ENCODE results near the gene ST3GAL4. TPM values are rescaled to one million over a fixed set of nuclear protein-coding genes. Genes with fewer than 3 reads are reported as not detected.

Gene ST3GAL4
- total RNA-seq, 1 donor from 2014 or later = 45.1 TPM

GRCh38 chr11:126422446-126422845 lies 67.0 kb downstream of the ST3GAL4 start:
- ATAC-seq (no peak), DNase-seq (ENCODE audit: missing footprints) (no peak)
- intact Hi-C loops (cut with DNase I) = no loop called here

DNA sequence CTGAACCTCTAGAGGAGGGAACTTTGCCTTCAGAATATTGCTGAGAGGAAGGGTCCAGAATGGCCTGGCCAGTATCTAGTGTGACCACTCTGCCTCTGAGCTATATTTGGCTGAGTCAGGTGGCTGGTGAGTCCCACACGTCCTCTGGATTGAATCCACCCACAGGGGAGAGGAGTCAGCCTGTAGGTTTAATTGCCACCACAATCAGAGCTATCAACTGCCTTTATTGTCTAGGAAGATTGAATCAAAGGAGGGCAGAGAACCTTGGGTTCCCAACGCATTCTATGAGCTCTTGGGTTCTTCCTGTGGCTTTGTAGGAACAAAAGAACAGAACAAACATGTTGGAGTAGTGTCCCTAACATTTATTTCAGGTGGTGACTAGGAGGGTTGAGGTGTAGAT lies 67.7 kb downstream of the ST3GAL4 start:
- DNase-seq (ENCODE audit: missing footprints) (no peak), ATAC-seq (no peak)
- intact Hi-C loops (cut with DNase I) = no loop called here

DNA sequence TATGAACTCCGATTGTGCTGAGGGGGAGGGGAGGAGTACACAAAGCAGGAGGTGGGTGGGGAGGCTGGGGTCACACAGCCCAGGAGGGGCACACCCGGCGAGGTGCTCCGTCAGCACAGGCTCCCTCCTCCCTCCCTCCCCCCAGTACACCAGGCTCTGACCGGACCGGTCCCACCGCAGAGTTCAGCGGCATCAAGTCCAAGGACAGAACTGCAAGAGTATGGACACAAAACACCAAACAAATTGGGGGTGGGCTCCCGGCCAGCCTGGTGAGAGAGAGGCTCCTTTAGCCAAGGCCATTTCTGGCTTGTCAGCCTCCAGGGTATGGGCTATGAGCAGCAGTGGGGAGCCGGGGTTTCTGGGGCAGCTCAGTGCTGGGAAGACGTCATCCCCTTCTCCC lies 68.3 kb downstream of the ST3GAL4 start:
- intact Hi-C loops (cut with DNase I) = no loop called here
- DNase-seq (ENCODE audit: missing footprints) = no peak
- no peak for ATAC-seq

DNA sequence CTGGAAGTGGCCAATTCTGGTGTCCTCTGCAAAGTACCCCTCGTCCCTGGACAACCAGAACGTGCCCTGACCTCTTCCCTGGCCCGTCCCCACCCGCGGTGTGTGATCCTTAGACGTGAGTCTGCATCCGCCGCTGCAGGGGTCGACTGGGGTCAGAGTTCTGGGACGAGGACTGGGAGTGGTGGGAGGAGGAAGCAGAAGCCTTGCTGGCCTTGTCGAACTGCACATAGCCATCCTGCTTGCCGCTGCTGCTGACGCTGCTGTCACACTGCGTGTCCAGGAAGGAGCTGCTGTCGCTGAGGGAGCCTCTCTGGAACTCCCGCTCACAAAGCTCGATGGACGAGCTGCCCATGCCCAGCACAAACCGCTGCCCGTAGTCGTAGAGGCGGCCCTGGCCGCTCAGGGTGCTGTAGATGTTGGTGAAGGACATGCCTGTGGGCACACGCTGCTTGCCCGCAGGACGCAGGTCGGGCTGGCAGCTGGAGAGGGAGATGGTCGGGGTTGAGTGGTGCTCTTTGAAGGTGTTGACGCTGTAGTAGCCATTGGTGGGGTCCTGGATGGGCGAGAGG lies 69.1 kb downstream of the ST3GAL4 start:
- ATAC-seq (no peak), DNase-seq (ENCODE audit: missing footprints) (no peak)
- intact Hi-C loops (cut with DNase I) = no loop called here

DNA sequence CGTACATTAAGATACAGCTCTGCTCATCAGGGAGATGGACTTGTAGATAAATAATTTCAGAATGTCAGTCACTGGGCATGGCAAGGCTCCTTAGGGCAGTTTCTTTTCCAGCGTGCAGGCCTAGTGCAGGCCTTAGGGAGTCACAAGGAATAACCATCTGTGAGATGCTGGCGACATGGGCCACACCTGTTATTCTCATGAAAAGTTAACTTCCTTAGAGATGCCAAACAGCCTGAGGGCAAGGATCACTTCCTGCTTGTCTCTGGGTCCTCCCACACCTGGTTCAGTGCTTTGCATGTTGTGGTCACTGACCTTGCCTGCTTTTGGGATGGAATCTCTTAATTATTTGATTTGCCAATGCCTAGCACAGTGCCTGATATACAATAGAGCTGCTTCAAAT lies 70.6 kb downstream of the ST3GAL4 start:
- no peak for DNase-seq (ENCODE audit: missing footprints)
- intact Hi-C loops (cut with DNase I) = no loop called here

DNA sequence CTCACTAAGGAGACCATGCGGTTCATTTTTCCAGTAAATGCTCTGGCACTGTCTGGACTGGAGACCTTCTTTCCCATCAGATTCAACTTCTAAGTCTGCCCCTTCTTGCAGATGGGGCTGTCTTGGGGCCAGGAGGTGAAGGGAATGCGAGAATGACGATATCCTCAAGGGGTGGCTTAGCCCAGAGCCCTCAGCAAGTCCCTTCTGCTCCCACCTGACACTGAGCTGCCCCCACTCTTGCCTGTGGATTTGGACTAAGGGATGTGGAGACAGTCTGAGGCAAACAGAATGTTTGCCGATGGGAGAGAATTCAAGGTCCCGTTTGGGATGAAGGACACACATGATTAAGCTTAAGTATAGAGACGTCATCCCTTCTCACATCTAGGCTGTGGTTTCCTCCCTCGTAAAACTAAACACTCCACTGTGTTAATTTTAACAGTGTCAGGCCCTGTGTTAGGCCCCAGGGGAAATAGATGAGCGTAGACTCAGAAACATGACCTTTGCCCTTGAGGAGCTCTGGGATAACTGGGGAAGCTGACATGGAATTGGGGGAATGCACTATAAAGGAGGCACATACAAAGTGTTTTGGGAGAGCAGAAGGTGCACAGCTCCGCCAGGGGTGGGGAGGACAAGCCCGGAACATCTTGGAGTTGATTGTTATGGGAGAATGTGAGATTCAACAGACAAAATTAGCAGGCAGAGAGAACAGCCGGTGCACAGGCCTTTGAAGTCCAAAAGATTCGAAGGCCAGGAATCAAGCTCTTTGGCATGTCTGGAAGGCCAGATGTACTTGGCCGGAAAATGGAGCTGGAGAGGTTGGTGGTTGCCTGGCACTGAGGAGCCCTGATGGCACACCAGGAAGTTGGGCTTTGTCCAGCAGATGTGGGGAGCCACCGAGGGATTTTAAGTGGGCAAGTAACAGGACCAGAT lies 71.6 kb downstream of the ST3GAL4 start:
- intact Hi-C loops (cut with DNase I) = no loop called here
- DNase-seq (ENCODE audit: missing footprints) (no peak), ATAC-seq (peak; percentile 16)

More for the DNA sequence above, 70.6 kb downstream of the ST3GAL4 start:
- ATAC-seq = no peak

- ATAC-seq (no peak), DNase-seq (ENCODE audit: missing footprints) (no peak)
- intact Hi-C loops (cut with DNase I) = loop anchor here (10.0 kb wide), 1 partner anchor 226 kb away; no protein-coding TSS in a partner anchor
Observed at GRCh38 chr11:126430581-126431335, 75.3 kb downstream of the ST3GAL4 start.

GRCh38 chr11:126431401-126432064 lies 76.0 kb downstream of the ST3GAL4 start:
- DNase-seq (ENCODE audit: missing footprints) (no peak), ATAC-seq (peak; percentile 64)
- intact Hi-C loops (cut with DNase I) = loop anchor here (10.0 kb wide), 1 partner anchor 227 kb away; no protein-coding TSS in a partner anchor

- DNase-seq (ENCODE audit: missing footprints) (no peak), ATAC-seq (no peak)
- intact Hi-C loops (cut with DNase I) = loop anchor here (10.0 kb wide), 1 partner anchor 227 kb away; no protein-coding TSS in a partner anchor
Observed at GRCh38 chr11:126432065-126432461, 76.6 kb downstream of the ST3GAL4 start.

DNA sequence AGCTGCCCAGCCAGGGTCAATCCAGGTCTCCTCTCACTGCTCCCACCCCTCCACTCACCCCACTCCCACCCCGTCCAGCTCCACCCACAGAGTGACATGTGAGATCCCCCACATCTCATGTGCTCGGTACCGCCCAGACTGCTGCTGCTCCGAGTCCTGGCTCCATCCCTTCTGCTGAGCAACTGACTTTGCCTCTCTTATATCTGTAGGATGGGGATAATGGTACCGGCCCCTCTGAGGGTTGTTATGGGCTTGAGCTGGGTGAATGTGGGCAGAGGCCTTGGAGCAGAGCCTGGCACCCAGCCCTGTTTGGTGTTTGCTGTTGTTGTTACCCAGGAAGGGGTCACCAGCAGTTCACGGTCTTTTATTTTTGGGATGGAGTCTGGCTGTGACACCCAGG lies 77.0 kb downstream of the ST3GAL4 start:
- peak; percentile 18 for ATAC-seq
- DNase-seq (ENCODE audit: missing footprints) = no peak
- intact Hi-C loops (cut with DNase I) = loop anchor here (10.0 kb wide), 1 partner anchor 228 kb away; no protein-coding TSS in a partner anchor

DNA sequence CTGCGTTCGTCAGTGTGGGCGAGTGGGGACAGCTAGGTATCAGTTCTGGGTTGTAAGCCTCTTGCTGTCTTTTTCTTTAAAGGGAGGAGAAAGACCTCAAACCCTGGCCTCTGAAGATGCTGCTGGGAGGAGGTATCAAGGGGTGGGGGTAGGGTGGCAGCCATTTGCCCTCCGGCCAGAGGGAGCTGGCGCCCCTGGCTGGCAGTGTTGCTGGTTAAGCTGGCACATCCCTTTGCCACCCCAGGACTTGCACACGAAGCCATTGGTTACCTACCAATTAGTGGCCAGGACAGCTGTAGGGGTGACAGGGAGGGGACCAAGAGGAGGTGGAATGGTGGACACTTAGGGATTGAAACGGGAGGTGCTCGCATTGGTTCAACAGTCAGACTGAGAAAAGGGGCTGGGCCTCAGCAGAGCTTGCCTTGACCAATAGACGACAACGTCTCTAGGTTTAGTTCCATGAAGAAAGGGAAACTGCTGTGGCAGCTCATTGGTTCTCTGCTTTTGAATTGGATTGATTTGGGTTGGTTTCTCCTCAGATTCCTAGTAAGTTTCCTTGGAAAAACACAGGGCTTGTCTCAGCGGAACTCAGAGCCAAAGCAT lies 77.9 kb downstream of the ST3GAL4 start:
- no peak for DNase-seq (ENCODE audit: missing footprints)
- intact Hi-C loops (cut with DNase I) = loop anchor here (10.0 kb wide), 1 partner anchor 229 kb away; no protein-coding TSS in a partner anchor
- no peak for ATAC-seq

DNA sequence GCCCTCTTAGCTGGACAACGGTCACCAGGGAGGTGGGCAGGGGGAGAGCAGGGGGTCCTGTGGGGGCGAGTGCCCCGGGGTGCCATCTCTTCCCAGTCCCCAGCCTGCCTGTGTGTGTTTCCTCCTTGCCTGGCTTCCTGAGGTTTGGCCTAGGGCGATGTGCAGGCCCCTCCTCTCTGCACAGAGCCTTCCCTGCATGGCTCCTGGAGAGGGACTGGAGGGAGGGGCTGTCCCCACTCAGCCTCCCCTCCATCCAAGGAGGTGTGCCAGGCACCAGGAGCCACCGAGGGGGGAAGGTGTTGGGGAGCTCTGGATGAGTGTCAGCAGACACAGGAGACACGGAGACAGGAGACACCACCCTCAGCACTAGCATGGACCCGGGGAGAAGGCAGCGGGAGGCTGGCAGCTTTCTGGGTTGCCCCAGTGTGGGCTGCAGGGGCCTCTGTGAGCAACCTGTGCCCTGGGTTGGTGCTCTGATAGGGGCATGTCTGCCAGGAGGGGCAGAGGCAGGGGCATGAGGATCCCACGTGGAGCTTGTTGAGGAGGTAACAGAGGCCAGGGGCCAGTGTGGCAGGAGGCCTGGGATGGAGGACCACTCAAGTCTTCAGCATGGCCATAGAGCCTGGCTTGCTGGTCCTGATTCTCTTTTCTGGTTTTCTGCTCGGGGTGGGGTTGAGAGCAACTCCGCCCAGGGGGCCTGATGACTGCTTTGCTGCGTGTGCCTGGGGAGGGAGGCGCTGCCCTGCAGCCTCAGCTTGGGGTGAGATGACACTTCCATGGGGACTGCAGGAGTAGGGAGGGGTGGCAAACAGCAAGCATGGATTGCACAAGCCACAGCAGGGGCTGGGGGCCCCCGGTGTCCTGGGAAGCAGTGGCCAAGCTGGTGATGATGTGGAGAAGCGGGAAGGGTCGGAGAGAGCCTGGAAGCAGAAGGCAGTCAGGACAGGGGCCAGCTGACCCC lies 78.8 kb downstream of the ST3GAL4 start:
- no peak for DNase-seq (ENCODE audit: missing footprints)
- intact Hi-C loops (cut with DNase I) = loop anchor here (10.0 kb wide), 1 partner anchor 229 kb away; no protein-coding TSS in a partner anchor
- ATAC-seq = no peak

- DNase-seq (ENCODE audit: missing footprints) (no peak), ATAC-seq (no peak)
- intact Hi-C loops (cut with DNase I) = loop anchor here (5.0 to 10.0 kb wide), 2 partner anchors 88 to 230 kb away; no protein-coding TSS in a partner anchor
Observed at GRCh38 chr11:126434950-126435335, 79.5 kb downstream of the ST3GAL4 start.

DNA sequence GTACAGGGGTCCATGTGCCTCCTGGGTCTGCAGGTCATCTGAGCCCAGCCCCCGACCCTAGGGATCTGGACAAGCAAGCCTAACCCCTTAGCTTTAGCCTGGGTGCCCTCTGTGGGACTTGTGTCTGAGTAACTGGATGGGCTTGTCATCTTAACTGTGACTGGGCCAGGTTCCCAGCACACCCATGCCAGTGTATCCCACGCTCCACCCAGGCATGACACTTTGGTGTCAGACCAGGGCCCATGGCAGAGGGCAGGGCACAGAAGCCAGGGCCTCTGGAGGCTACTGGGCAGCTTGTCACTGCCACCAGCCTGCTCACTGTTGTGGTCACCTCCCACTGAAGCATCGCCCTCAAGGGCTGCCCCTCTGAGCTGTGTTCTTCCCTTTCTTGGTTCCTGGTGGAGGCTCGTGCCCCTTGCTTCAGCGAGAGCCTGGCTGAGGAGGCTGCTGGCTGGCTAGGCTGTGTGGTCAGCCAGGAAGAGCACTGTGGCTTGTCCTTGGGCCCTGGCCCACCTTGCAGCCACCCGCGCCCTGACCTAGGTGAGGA lies 80.8 kb downstream of the ST3GAL4 start:
- intact Hi-C loops (cut with DNase I) = loop anchor here (5.0 to 10.0 kb wide), 2 partner anchors 89 to 231 kb away; no protein-coding TSS in a partner anchor
- no peak for DNase-seq (ENCODE audit: missing footprints)
- ATAC-seq = peak; percentile 38

- DNase-seq (ENCODE audit: missing footprints) = no peak
- intact Hi-C loops (cut with DNase I) = loop anchor here (5.0 to 10.0 kb wide), 2 partner anchors 90 to 233 kb away; no protein-coding TSS in a partner anchor
- no peak for ATAC-seq
Observed at GRCh38 chr11:126437731-126438130, 82.2 kb downstream of the ST3GAL4 start.

DNA sequence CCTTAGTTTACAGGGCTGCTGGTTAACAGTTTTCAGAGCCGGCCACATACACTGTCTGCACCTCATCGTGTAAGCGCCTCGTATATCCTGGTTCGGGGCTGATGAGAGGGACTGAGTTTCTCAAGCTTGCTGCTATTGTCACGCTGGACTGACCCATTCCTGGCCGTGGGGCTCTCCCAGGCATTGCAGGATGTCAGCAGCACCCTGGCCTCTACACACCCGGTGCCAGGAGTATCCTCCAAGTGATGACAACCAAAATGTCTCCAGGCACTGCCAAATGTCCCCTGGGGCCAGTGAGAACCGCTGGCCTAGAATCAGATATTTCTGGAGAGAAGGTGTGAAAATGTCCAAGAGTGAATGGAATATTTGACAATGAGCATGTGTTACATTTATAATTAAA lies 82.8 kb downstream of the ST3GAL4 start:
- peak; percentile 81 for DNase-seq (ENCODE audit: missing footprints)
- intact Hi-C loops (cut with DNase I) = loop anchor here (5.0 to 10.0 kb wide), 2 partner anchors 91 to 233 kb away; no protein-coding TSS in a partner anchor
- peak; percentile 81 for ATAC-seq

Measured in Right ventricle myocardium inferior (tissue), 1 donor.